ENCODE data around the gene ZNF524. TPM values are rescaled to one million over a fixed set of nuclear protein-coding genes. Genes with fewer than 3 reads are reported as not detected.

The ZNF524 gene
- polyA plus RNA-seq, 5 donors, result 6.0 to 11.8 (median 6.1) TPM

DNA sequence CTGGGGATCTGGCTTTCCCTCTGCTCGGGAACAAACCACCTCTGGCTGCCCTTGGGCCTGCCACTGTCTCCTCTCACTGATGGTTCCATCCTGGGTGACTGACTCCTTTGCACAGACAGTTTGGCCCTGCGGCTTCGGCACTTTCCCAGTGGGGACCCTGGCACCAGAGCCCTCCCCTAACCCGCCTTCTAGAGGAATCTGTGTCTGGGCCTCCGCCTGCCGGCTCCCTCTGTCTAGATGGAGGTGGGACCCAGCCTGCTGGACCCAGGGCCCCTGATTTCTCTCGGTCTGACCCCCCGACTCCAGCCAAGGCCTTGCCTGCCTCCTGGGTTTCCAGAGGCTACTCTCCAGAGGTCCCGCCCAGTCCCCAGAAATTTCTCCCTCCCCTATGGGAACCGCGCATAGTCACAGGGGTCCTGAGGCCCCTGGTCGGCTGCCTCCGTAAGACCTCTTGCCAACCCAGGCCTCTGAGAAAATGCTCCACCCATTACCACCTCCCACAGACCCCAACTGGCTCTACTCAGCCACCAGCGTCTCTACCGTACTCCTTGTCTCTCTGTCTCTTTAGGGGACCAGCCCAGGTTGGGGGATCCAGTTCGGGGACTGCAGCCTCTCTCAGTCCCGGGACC is 50.6 kb downstream of the ZNF524 start:
- no peak for DNase-seq

- no peak for DNase-seq
These were observed 51.1 kb downstream of the ZNF524 start for GRCh38 chr19:55651236-55651635.

DNA sequence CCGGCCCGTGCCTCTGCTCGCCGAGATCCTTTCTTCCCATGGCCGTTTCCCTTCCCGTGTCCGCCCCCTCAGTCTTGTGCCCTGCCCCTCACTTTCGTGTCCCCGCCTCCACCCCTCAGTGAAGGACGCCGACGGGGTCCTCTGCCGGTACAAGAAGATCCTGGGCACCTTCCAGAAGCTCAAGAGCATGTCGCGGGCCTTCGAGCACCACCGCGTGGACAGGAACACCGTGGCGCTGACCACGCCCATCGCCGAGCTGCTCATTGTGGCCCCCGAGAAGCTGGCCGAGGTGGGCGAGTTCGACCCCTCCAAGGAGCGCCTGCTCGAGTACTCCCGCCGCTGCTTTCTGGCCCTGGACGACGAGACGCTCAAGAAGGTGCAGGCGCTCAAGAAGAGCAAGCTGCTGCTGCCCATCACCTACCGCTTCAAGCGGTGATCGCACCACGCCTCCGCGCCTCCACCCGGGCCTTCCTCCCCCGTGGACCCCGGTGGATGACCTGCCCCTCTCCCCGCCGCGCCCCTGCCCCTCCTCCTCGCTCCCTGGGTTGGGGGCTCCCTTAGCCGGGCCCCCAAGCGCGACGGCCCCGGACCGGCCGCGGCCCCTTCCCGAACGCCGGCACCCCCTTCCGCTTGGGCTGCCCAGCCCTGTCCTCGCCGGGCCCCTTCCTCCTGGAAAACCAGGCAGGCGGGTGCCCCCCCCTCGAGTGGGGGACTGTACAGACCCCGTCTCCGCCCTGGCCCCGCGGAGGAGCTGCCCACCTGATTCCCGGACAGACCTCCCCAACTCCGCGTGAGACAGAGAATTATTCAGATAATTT is 52.4 kb downstream of the ZNF524 start:
- DNase-seq, result no peak

Other genes with a start within 250 kb of the ZNF524 start
- gene COX6B2, start 245.6 kb upstream of the ZNF524 start, polyA plus RNA-seq (ENCODE audit: insufficient read depth in 1 of 5, insufficient read length in 5 of 5, low replicate concordance in 1 of 5), result 1 to 10 TPM in 1 of 5 donors, under 1 TPM in 4; 0.14 to 1.4 (median 0.35) TPM
- under 1 TPM in 2 of 5 donors, not detected in 3; 0.04 to 0.06 TPM for gene GARIN5B, start 237.0 kb upstream of the ZNF524 start, polyA plus RNA-seq (ENCODE audit: insufficient read depth in 1 of 5, insufficient read length in 5 of 5, low replicate concordance in 1 of 5)
- gene IL11, start 229.8 kb upstream of the ZNF524 start, polyA plus RNA-seq (ENCODE audit: insufficient read depth in 1 of 5, insufficient read length in 5 of 5, low replicate concordance in 1 of 5), result under 1 TPM; 0.26 to 0.76 (median 0.49) TPM
- gene TMEM190, start 223.5 kb upstream of the ZNF524 start, polyA plus RNA-seq (ENCODE audit: insufficient read depth in 1 of 5, insufficient read length in 5 of 5, low replicate concordance in 1 of 5), result 10 to 100 TPM in 2 of 5 donors, 1 to 10 TPM in 2, under 1 TPM in 1; 0.93 to 13.6 (median 6.6) TPM
- gene TMEM238, start 216.0 kb upstream of the ZNF524 start, polyA plus RNA-seq (ENCODE audit: insufficient read depth in 1 of 5, insufficient read length in 5 of 5, low replicate concordance in 1 of 5), result 1 to 10 TPM in 2 of 5 donors, under 1 TPM in 3; 0.23 to 2.3 (median 0.77) TPM
- 1,000 to 10,000 TPM in 4 of 5 donors, 100 to 1,000 TPM in 1; 947 to 1,993 (median 1,238) TPM for gene RPL28, start 214.4 kb upstream of the ZNF524 start, polyA plus RNA-seq (ENCODE audit: insufficient read depth in 1 of 5, insufficient read length in 5 of 5, low replicate concordance in 1 of 5)
- 10 to 100 TPM; 32.8 to 53.3 (median 35.3) TPM for gene UBE2S, start 192.5 kb upstream of the ZNF524 start, polyA plus RNA-seq (ENCODE audit: insufficient read depth in 1 of 5, insufficient read length in 5 of 5, low replicate concordance in 1 of 5)
- gene SHISA7, start 157.0 kb upstream of the ZNF524 start, polyA plus RNA-seq (ENCODE audit: insufficient read depth in 1 of 5, insufficient read length in 5 of 5, low replicate concordance in 1 of 5), result under 1 TPM; 0.16 to 0.23 (median 0.18) TPM
- gene ISOC2, start 138.6 kb upstream of the ZNF524 start, polyA plus RNA-seq (ENCODE audit: insufficient read depth in 1 of 5, insufficient read length in 5 of 5, low replicate concordance in 1 of 5), result 10 to 100 TPM; 21.5 to 53.9 (median 25.7) TPM
- gene C19orf85, start 135.5 kb upstream of the ZNF524 start, polyA plus RNA-seq (ENCODE audit: insufficient read depth in 1 of 5, insufficient read length in 5 of 5, low replicate concordance in 1 of 5), result not detected
- 1 to 10 TPM; 2.0 to 7.0 (median 2.2) TPM for gene ZNF628, start 123.7 kb upstream of the ZNF524 start, polyA plus RNA-seq (ENCODE audit: insufficient read depth in 1 of 5, insufficient read length in 5 of 5, low replicate concordance in 1 of 5)
- 10 to 100 TPM; 28.6 to 60.8 (median 42.3) TPM for gene NAT14, start 115.1 kb upstream of the ZNF524 start, polyA plus RNA-seq (ENCODE audit: insufficient read depth in 1 of 5, insufficient read length in 5 of 5, low replicate concordance in 1 of 5)
- 10 to 100 TPM in 1 of 5 donors, 1 to 10 TPM in 4; 3.1 to 15.6 (median 8.8) TPM for gene SSC5D, start 111.9 kb upstream of the ZNF524 start, polyA plus RNA-seq (ENCODE audit: insufficient read depth in 1 of 5, insufficient read length in 5 of 5, low replicate concordance in 1 of 5)
- gene SBK2, start 63.2 kb upstream of the ZNF524 start, polyA plus RNA-seq (ENCODE audit: insufficient read depth in 1 of 5, insufficient read length in 5 of 5, low replicate concordance in 1 of 5), result under 1 TPM in 1 of 5 donors, not detected in 4; 0.41 TPM
- 1 to 10 TPM in 1 of 5 donors, under 1 TPM in 4; 0.55 to 1.2 (median 0.73) TPM for gene SBK3, start 54.7 kb upstream of the ZNF524 start, polyA plus RNA-seq (ENCODE audit: insufficient read depth in 1 of 5, insufficient read length in 5 of 5, low replicate concordance in 1 of 5)
- gene ZNF579, start 19.4 kb upstream of the ZNF524 start, polyA plus RNA-seq (ENCODE audit: insufficient read depth in 1 of 5, insufficient read length in 5 of 5, low replicate concordance in 1 of 5), result 10 to 100 TPM in 4 of 5 donors, 1 to 10 TPM in 1; 10.0 to 20.2 (median 13.7) TPM
- 10 to 100 TPM; 16.3 to 24.9 (median 19.1) TPM for gene FIZ1, start 771 bp upstream of the ZNF524 start, polyA plus RNA-seq (ENCODE audit: insufficient read depth in 1 of 5, insufficient read length in 5 of 5, low replicate concordance in 1 of 5)
- 10 to 100 TPM in 1 of 5 donors, 1 to 10 TPM in 4; 5.3 to 15.5 (median 7.9) TPM for gene ZNF865, start 5.4 kb downstream of the ZNF524 start, polyA plus RNA-seq (ENCODE audit: insufficient read depth in 1 of 5, insufficient read length in 5 of 5, low replicate concordance in 1 of 5)
- gene ZNF784, start 24.3 kb downstream of the ZNF524 start, polyA plus RNA-seq (ENCODE audit: insufficient read depth in 1 of 5, insufficient read length in 5 of 5, low replicate concordance in 1 of 5), result 10 to 100 TPM in 1 of 5 donors, 1 to 10 TPM in 4; 7.8 to 11.6 (median 8.8) TPM
- gene ZNF580, start 40.7 kb downstream of the ZNF524 start, polyA plus RNA-seq (ENCODE audit: insufficient read depth in 1 of 5, insufficient read length in 5 of 5, low replicate concordance in 1 of 5), result 10 to 100 TPM; 32.1 to 56.3 (median 38.3) TPM
- gene ZNF581, start 43.4 kb downstream of the ZNF524 start, polyA plus RNA-seq (ENCODE audit: insufficient read depth in 1 of 5, insufficient read length in 5 of 5, low replicate concordance in 1 of 5), result 10 to 100 TPM; 23.0 to 36.0 (median 29.5) TPM
- gene CCDC106, start 47.9 kb downstream of the ZNF524 start, polyA plus RNA-seq (ENCODE audit: insufficient read depth in 1 of 5, insufficient read length in 5 of 5, low replicate concordance in 1 of 5), result 10 to 100 TPM; 11.2 to 19.3 (median 13.7) TPM
- gene U2AF2, start 54.7 kb downstream of the ZNF524 start, polyA plus RNA-seq (ENCODE audit: insufficient read depth in 1 of 5, insufficient read length in 5 of 5, low replicate concordance in 1 of 5), result 100 to 1,000 TPM; 137 to 222 (median 182) TPM
- gene EPN1, start 74.9 kb downstream of the ZNF524 start, polyA plus RNA-seq (ENCODE audit: insufficient read depth in 1 of 5, insufficient read length in 5 of 5, low replicate concordance in 1 of 5), result 100 to 1,000 TPM in 1 of 5 donors, 10 to 100 TPM in 4; 57.6 to 140 (median 75.7) TPM
- gene NLRP9, start 138.1 kb downstream of the ZNF524 start, polyA plus RNA-seq (ENCODE audit: insufficient read depth in 1 of 5, insufficient read length in 5 of 5, low replicate concordance in 1 of 5), result under 1 TPM in 1 of 5 donors, not detected in 4; 0.06 TPM
- gene RFPL4A, start 158.8 kb downstream of the ZNF524 start, polyA plus RNA-seq (ENCODE audit: insufficient read depth in 1 of 5, insufficient read length in 5 of 5, low replicate concordance in 1 of 5), result under 1 TPM in 1 of 5 donors, not detected in 4; 0.14 TPM
- gene RFPL4AL1, start 168.8 kb downstream of the ZNF524 start, polyA plus RNA-seq (ENCODE audit: insufficient read depth in 1 of 5, insufficient read length in 5 of 5, low replicate concordance in 1 of 5), result not detected
- under 1 TPM in 2 of 5 donors, not detected in 3; 0.04 to 0.12 TPM for gene NLRP11, start 231.7 kb downstream of the ZNF524 start, polyA plus RNA-seq (ENCODE audit: insufficient read depth in 1 of 5, insufficient read length in 5 of 5, low replicate concordance in 1 of 5)
- not detected for gene NLRP4, start 236.3 kb downstream of the ZNF524 start, polyA plus RNA-seq (ENCODE audit: insufficient read depth in 1 of 5, insufficient read length in 5 of 5, low replicate concordance in 1 of 5)